Stimulated activated CD8-positive, alpha-beta memory T cell treated with anti-CD3 and anti-CD28 coated beads, Interleukin-7, amount 100 ng/mL, for 1 hour (primary cell): Measurements from ENCODE around the gene GLIPR2.

Experiments used
- DNase-seq, 2 donors: peaks; one replicate each; pipeline ENCODE4 v3.0.0-alpha.2; 2020; ENCODE audit warnings: low read depth in 2 of 2

Gene GLIPR2

DNA sequence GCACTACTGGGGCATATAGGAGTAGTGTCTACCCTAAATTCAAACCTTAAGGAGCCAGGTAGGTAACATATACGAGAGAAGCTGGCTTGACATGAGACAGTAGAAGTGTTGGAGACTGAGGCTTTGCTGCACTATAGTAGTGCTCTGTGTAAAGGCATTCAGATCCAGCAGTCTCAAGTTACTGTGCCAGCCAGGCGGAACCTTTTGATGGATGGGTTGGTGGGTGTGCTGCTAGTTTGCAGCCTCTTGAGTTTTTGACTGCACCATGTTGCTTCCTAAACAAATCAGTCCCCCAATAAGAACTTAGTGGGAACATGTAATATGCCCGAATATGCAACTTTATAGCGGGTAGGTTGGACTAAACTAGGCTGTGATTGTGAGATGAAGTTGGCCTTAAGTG is 55.7 kb downstream of the GLIPR2 start:
- no peak for DNase-seq

DNA sequence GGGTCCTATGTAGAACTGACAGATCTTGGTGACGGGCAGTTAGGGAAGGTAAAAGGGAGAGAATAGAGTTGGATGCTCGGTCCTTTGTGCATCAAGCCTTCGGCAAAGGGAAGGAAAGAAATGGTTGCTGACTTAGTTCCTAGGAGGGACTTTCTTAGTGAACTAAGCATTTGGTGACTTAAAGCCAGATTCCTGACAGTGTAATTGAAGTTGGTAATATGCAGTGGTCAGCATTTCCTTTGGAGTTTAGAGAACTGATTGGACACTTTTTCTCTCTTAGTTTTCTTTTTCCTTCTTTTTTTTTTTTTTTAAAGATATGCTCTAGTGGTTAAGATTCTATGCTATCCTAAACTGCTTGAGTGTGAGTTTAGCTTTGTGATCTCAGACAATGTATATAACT is 56.5 kb downstream of the GLIPR2 start:
- no peak for DNase-seq

DNA sequence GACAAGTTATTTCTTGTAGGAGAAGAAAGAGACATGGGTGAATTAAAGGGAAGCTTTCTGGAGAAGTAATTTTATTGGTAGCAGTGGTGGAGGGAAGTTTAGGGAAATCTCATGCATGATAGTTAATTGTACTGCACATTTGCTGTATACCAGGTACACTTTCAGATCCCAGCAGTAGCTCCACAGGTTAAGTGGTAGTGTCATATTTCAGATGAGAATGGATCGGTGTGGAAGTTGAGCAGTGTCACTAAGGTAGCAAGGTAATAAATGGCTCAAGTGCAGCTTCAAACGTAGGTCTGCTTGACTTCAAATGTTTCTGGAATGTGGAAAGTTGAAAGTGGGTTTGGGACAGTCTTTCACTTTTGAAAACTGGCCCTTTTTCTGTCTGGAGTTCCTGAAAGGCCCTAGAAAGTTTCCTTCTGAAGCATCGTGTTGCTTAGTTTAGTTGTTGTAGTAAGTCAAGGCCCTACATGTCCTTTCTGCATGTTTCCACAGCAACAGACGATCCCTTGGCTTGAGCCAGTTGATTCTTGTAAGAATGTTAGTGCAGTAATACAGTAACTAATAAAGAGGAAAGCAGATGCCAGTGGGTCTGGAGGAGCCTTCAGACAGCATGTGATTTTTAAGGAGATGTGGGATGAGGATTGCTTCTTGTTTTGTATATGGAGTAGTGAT is 57.9 kb downstream of the GLIPR2 start:
- no peak for DNase-seq

DNA sequence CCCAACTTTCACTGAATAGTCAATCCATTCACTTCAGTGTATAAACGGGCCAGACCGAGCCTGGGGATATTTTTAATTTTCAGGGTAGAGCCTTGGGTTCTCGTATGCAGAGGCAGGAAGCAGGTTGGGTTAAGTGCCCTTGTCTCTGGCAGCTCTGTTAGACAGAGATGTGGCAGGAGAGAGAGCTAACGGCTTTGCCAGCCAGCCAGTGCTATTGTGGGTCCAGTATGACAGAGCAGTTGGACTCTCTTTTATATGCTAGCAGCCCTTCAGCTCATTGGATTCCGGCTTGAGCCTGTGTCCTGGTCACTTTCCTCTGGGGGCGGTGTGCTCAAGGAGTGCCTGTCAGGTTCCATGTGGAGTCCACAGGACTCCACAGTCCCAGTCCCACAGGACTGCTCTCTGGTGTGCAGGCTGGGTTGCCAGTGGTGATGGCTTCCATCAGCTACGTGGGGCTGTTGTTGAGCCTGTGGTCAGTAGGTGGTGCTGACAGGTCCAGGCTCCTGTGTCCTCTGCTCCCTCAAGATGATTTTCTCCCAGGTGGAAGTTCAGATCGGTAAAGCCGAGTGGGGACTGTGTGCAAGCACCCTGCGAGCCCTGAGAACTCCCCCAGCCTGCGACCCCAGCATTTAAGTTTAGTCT is 68.5 kb downstream of the GLIPR2 start:
- no peak for DNase-seq

DNA sequence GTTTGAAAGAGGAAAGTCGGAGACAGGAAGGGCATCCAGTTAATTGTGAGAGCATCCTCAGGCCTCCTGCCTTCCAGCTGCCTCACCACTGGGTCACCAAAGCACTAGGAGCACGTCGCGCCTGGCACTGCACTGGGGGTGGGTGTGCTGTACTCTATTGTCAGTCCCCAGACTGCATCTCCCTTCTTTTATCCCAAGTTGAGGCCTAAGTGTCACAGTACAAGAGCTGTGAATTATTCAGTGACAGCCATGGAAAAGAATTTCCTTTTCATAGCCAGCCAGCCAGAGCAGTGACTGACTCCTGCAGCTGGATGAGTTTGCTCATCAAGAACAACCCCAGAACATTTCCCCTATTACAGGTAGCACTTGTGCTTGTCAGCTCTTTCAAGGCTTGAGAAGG is 70.5 kb downstream of the GLIPR2 start:
- no peak for DNase-seq

DNA sequence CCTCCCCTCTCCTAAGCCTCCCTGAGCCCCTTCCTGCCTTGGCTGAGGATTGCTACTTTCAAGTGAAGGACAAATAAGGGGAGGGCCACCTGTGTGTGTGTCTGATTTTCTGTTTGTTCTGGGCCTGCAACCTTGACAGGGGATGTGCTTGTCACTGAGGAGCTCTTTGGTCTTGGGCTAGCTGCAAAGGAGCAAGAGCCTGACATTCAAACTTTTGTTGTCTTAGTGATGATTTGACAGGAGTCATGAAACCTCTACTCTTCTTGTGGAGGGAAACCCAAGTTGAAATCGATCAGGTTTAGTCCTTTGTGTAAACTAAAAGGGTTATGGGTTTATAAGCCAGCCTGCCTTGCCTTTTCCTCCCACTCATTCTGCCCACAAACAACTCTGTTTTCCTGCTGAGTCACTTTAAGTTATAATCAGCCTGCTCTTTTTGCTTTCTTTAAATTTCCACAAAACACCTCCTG is 71.0 kb downstream of the GLIPR2 start:
- DNase-seq, result no peak

DNA sequence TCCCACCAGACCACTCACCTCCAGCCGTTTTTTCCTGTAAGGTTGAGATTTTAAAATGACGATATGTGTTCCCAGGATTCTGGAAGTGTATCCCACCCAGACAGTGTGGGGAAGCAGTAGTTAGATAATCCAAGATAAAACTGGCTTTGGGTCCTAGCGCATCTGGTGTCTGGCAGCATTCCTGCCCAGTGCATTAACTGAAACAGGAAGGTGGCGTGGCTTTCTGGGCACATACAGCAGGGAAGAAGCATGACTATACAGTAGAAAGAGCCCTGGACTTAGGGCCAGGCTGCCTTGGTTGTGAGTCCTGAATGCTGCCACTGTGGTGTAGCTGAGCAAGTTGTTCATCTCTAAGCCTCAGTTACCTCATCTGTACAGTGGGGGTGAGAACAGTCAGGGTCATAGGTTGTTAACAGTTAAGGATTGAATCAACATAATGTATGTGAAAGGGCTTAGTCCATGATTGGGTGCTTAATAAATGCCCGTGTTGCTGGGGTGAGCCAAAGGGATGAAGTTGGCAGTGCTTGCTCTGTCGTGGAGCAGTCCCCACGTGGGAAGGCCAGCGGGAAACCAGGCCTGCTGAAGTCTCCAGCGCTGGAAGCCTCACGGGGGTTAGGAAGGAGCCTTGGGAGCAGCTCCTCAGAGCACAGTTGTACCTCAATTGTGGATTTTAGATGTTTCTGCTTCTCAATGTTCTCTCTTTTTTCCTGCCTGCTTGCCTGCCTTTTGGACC is 72.2 kb downstream of the GLIPR2 start:
- no peak for DNase-seq

DNA sequence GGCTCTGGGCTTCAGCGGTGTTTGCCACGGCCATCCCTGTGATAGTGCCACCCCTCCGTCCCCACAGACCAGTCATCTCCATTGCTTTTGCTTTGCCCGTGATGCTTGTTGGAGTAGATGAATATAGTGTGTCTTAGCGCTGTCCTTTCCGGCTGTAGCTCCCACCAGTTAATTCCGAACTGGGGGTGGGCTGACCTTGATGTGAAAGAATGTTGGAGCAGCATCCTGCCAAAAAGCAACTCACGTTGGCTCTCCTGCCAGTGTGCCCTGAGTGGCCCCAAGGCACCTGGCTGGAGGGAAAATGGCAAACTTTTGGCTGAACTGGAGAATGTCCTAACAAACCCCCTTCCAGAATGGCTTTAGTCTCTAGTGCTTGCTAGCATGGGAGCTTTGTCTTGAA is 74.2 kb downstream of the GLIPR2 start:
- no peak for DNase-seq

DNA sequence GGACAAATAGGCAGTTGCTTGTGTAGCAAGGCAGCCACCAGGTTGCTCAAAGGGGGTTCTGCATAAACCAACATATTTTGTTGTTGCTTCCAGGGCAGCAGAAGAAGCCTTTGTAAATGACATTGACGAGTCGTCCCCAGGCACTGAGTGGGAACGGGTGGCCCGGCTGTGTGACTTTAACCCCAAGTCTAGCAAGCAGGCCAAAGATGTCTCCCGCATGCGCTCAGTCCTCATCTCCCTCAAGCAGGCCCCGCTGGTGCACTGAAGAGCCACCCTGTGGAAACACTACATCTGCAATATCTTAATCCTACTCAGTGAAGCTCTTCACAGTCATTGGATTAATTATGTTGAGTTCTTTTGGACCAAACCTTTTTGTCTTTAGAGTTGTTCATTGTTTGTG is 75.0 kb downstream of the GLIPR2 start:
- DNase-seq, result no peak

DNA sequence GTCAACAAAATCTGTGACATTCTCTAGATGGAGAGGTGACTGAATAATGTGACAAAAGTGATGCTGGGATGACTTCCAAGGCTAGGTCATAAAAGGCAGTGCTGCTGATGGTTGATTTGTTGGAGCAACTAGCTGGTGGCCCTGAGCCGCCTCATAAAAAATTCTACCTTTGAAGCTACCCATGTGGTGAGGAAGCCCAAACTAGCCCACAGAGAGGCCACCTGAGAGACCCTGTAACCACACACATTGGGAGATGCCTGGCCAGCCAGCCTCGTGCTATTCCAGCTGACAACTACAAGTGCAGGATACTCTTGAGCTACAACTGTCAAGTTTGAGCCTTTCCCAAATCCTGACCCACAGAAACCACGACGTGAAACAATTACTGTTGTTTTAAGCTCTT is 76.9 kb downstream of the GLIPR2 start:
- no peak for DNase-seq
